GM13976 (cell line): ENCODE data around the gene CELA3A.

Experiments used
- DNase-seq: peaks from one replicate; pipeline ENCODE4 v3.0.0; 2012; ENCODE audit warnings: low spot score
- CTCF ChIP-seq: IDR thresholded peaks from 2 replicates; pipeline ENCODE4 v1.5.1; 2012; ENCODE audit warnings: borderline replicate concordance, mild to moderate bottlenecking; ENCODE audit not compliant: insufficient read depth; ENCODE audit errors: extremely low read depth, missing control alignments, control extremely low read depth
- in situ Hi-C: fragments of 300-500 bp; cut with MboI; formaldehyde crosslinking; loops from one replicate; pipeline ENCODE4 v1.12.0; 2022; ENCODE audit warnings: low sequenced_read_pairs, mixed read lengths, inconsistent platforms; ENCODE audit not compliant: unreplicated experiment

The CELA3A gene

GRCh38 chr1:22001409-22001808, at the start of gene CELA3A:
CELA3A (plus strand) TSS chr1:22001657; CDS start chr1:22001675, 18 bp downstream.
- DNase-seq = no peak
- in situ Hi-C loops = no loop called here
- TF ChIP-seq CTCF = no peak

- no peak for DNase-seq
- in situ Hi-C loops = loop anchor here (25.0 kb wide), 1 partner anchor 716 kb away; no protein-coding TSS in a partner anchor
- no peak for TF ChIP-seq CTCF
Observed at GRCh38 chr1:21952786-21953520, 48.5 kb upstream of the CELA3A start.

GRCh38 chr1:21955058-21955457, 46.4 kb upstream of the CELA3A start:
- TF ChIP-seq CTCF = no peak
- in situ Hi-C loops = loop anchor here (25.0 kb wide), 1 partner anchor 718 kb away; no protein-coding TSS in a partner anchor
- no peak for DNase-seq

- no peak for TF ChIP-seq CTCF
- no peak for DNase-seq
- in situ Hi-C loops = loop anchor here (25.0 kb wide), 1 partner anchor 718 kb away; no protein-coding TSS in a partner anchor
Observed at GRCh38 chr1:21955501-21956281, 45.8 kb upstream of the CELA3A start.

- in situ Hi-C loops = loop anchor here (25.0 kb wide), 1 partner anchor 720 kb away; no protein-coding TSS in a partner anchor
- DNase-seq = no peak
- no peak for TF ChIP-seq CTCF
Observed at GRCh38 chr1:21956720-21957552, 44.5 kb upstream of the CELA3A start.

- TF ChIP-seq CTCF = no peak
- no peak for DNase-seq
- in situ Hi-C loops = loop anchor here (10.0 to 25.0 kb wide), 2 partner anchors 287 to 724 kb away; no protein-coding TSS in a partner anchor
Observed at GRCh38 chr1:21961337-21961736, 40.1 kb upstream of the CELA3A start.
